ENCODE measurements around the gene KCNS3. TPM values are rescaled to one million over a fixed set of nuclear protein-coding genes. Genes with fewer than 3 reads are reported as not detected.

KCNS3 gene
- total RNA-seq, 1 donor from 2014 or later = 26.9 TPM

GRCh38 chr2:17846676-17847075 is 31.8 kb upstream of the KCNS3 start:
- no peak overlapping the region for H3K4me3 ChIP-seq (ENCODE audit: low read depth, low read length)
- no peak for DNase-seq (ENCODE audit: low read depth)
- TF ChIP-seq CTCF (conservative IDR thresholded peaks at IDR 0.05; ENCODE audit: low read depth, low read length) = no peak

GRCh38 chr2:17847236-17847635 is 31.2 kb upstream of the KCNS3 start:
- DNase-seq (ENCODE audit: low read depth) = no peak
- H3K4me3 ChIP-seq (ENCODE audit: low read depth, low read length) = no peak overlapping the region
- TF ChIP-seq CTCF (conservative IDR thresholded peaks at IDR 0.05; ENCODE audit: low read depth, low read length) = no peak

- no peak for TF ChIP-seq CTCF (conservative IDR thresholded peaks at IDR 0.05; ENCODE audit: low read depth, low read length)
- no peak for DNase-seq (ENCODE audit: low read depth)
- no peak overlapping the region for H3K4me3 ChIP-seq (ENCODE audit: low read depth, low read length)
These were observed 29.2 kb upstream of the KCNS3 start for GRCh38 chr2:17849275-17849674.

GRCh38 chr2:17850151-17850550 is 28.3 kb upstream of the KCNS3 start:
- no peak for DNase-seq (ENCODE audit: low read depth)
- no peak overlapping the region for H3K4me3 ChIP-seq (ENCODE audit: low read depth, low read length)
- no peak for TF ChIP-seq CTCF (conservative IDR thresholded peaks at IDR 0.05; ENCODE audit: low read depth, low read length)

GRCh38 chr2:17851731-17852585 is 26.5 kb upstream of the KCNS3 start:
- H3K4me3 ChIP-seq (ENCODE audit: low read depth, low read length) = no peak overlapping the region
- peak; percentile 92 for TF ChIP-seq CTCF (conservative IDR thresholded peaks at IDR 0.05; ENCODE audit: low read depth, low read length)
- DNase-seq (ENCODE audit: low read depth) = no peak

GRCh38 chr2:17853799-17854198 is 24.7 kb upstream of the KCNS3 start:
- no peak for TF ChIP-seq CTCF (conservative IDR thresholded peaks at IDR 0.05; ENCODE audit: low read depth, low read length)
- H3K4me3 ChIP-seq (ENCODE audit: low read depth, low read length) = no peak overlapping the region
- no peak for DNase-seq (ENCODE audit: low read depth)

- H3K4me3 ChIP-seq (ENCODE audit: low read depth, low read length) = no peak overlapping the region
- no peak for DNase-seq (ENCODE audit: low read depth)
- TF ChIP-seq CTCF (conservative IDR thresholded peaks at IDR 0.05; ENCODE audit: low read depth, low read length) = no peak
These were observed 21.4 kb upstream of the KCNS3 start for GRCh38 chr2:17857021-17857420.
